Smooth muscle cell (in vitro differentiated cells): ENCODE data around the gene NBPF11. TPM values are rescaled to one million over a fixed set of nuclear protein-coding genes. Genes with fewer than 3 reads are reported as not detected.

Experiments
- DNase-seq: peaks from one replicate; lab custom pipeline; 2025; ENCODE audit not compliant: unreplicated experiment; lab: John Stamatoyannopoulos, UW
- H2AFZ ChIP-seq: fragments of 200-600 bp; sonication (generic); 2 replicates; pipeline ENCODE4 v1.6.0; 2016; ENCODE audit warnings: antibody characterized with exemption, low read depth, mild to moderate bottlenecking
- H3F3A ChIP-seq: fragments of 200-600 bp; sonication (generic); 2 replicates; pipeline ENCODE4 v1.6.0; 2017; ENCODE audit warnings: antibody characterized with exemption, low read depth
- H3K27ac ChIP-seq: fragments of 200-600 bp; sonication (generic); 2 replicates; pipeline ENCODE4 v1.5.1; 2016; ENCODE audit warnings: low read depth, mild to moderate bottlenecking
- H3K27me3 ChIP-seq: fragments of 200-600 bp; sonication (generic); 2 replicates; pipeline ENCODE4 v1.6.1; 2016; ENCODE audit warnings: low read depth, mild to moderate bottlenecking
- H3K36me3 ChIP-seq: fragments of 200-600 bp; sonication (generic); 2 replicates; pipeline ENCODE4 v1.5.1; 2016; ENCODE audit warnings: low read depth
- H3K4me1 ChIP-seq: fragments of 200-600 bp; sonication (generic); 2 replicates; pipeline ENCODE4 v1.5.1; 2016; ENCODE audit warnings: low read depth
- H3K4me2 ChIP-seq: fragments of 200-600 bp; sonication (generic); 2 replicates; pipeline ENCODE4 v1.6.0; 2016; ENCODE audit warnings: mild to moderate bottlenecking
- H3K4me3 ChIP-seq: fragments of 200-600 bp; sonication (generic); 2 replicates; pipeline ENCODE4 v1.5.1; 2016; ENCODE audit warnings: mild to moderate bottlenecking
- H3K79me2 ChIP-seq: fragments of 200-600 bp; sonication (generic); 2 replicates; pipeline ENCODE4 v1.6.0; 2016; ENCODE audit warnings: low read depth, mild to moderate bottlenecking
- H3K9ac ChIP-seq: fragments of 200-600 bp; sonication (generic); 2 replicates; pipeline ENCODE4 v1.6.0; 2016; ENCODE audit warnings: low read depth
- H3K9me3 ChIP-seq: fragments of 200-600 bp; sonication (generic); replicated peaks from 2 replicates; pipeline ENCODE4 v1.5.1; 2016; ENCODE audit warnings: low read depth
- H4K20me1 ChIP-seq: fragments of 200-600 bp; sonication (generic); 2 replicates; pipeline ENCODE4 v1.6.0; 2016; ENCODE audit warnings: low read depth
- WGBS: methylation state at CpG from one replicate; pipeline ENCODE4 v1.1.7; 2016; ENCODE audit warnings: low lambda C conversion rate; 5-methylcytosine and 5-hydroxymethylcytosine counted together
- polyA plus RNA-seq: library from polyadenylated mRNA; unstranded; fragments of >200 nt; fragmentation: Nextera tagmentation; extraction: Ambion mirVana; gene quantifications from 2 replicates; pipeline ENCODE4 v1.2.1, GENCODE V29; 2016
- total RNA-seq: library from RNA; depleted of rRNA; stranded (reverse); fragments of >200 nt; gene quantifications from 2 replicates; pipeline ENCODE4 v1.2.3, GENCODE V29; 2014
- TF ChIP-seq, protein P1 (sequence below): fragments of 200-600 bp; sonication (generic); IDR thresholded peaks from 2 replicates; pipeline ENCODE4 v1.5.1; 2017; ENCODE audit warnings: borderline replicate concordance, mild to moderate bottlenecking, antibody characterized with exemption; ENCODE audit not compliant: insufficient read depth, poor library complexity, severe bottlenecking

Gene NBPF11
- total and polyA plus RNA-seq, 2 experiments from 2014 or later, result 5.3 to 6.7 TPM

DNA sequence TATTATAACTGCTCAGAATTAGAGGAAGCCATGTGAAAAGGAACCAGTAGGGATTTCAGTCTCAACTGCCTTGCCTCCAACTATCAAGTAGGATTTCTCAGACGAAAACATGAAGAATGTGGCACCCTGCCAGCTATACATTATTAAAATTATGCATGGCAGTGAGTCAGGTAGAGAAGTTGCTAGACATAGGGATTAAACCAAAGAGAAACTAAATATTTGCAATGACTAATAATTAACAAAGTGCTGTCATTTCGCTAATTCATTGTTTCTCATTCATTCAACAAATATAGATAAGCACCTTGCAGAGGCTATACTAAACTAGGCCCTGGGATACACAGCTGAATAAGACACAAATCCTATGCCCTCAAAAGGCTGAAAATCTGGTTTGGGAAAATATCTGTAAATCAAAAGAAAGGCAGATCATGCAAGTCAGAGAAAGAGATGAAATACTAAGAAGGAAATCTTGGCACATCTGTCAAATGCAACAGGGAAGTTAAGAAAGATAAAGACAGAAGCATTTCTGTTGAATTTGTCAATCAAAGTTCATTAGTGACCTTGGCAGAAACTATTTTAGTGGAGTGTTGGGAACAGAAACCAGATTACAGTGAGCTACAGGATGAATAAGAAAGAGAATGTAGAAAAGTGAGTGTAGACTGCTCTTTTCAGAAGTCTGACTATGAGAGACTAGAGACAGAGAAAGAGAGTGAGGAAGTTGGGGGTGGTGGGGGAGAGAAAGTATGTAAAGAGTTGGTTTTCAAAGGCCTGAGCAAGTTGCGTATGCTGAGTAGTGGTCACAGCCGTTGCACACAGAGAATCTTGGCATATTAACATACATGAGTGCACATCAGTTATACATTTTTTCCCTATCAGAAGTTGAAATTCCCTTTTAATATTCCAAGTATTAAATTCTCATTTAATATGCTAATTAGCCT is 14.7 kb upstream of the NBPF11 start:
- DNase-seq, result no peak
- no peaks in the 10 kb centered on the region for H3F3A ChIP-seq
- H3K9me3 ChIP-seq, result no peaks in the 10 kb centered on the region
- H3K4me3 ChIP-seq, result no peak overlapping the region
- no peak overlapping the region for H3K27ac ChIP-seq
- H3K27me3 ChIP-seq, result no peaks in the 10 kb centered on the region
- 63% methylated on average over 4 of the region's 4 CpGs for WGBS
- no peaks in the 10 kb centered on the region for H3K79me2 ChIP-seq
- H3K4me1 ChIP-seq, result no peaks in the 10 kb centered on the region
- H3K9ac ChIP-seq, result no peak overlapping the region
- H2AFZ ChIP-seq, result no peak overlapping the region
- no peaks in the 10 kb centered on the region for H3K36me3 ChIP-seq
- H3K4me2 ChIP-seq, result no peak overlapping the region
- no peaks in the 10 kb centered on the region for H4K20me1 ChIP-seq
- TF ChIP-seq, protein P1, sequence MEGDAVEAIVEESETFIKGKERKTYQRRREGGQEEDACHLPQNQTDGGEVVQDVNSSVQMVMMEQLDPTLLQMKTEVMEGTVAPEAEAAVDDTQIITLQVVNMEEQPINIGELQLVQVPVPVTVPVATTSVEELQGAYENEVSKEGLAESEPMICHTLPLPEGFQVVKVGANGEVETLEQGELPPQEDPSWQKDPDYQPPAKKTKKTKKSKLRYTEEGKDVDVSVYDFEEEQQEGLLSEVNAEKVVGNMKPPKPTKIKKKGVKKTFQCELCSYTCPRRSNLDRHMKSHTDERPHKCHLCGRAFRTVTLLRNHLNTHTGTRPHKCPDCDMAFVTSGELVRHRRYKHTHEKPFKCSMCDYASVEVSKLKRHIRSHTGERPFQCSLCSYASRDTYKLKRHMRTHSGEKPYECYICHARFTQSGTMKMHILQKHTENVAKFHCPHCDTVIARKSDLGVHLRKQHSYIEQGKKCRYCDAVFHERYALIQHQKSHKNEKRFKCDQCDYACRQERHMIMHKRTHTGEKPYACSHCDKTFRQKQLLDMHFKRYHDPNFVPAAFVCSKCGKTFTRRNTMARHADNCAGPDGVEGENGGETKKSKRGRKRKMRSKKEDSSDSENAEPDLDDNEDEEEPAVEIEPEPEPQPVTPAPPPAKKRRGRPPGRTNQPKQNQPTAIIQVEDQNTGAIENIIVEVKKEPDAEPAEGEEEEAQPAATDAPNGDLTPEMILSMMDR, result no peak

DNA sequence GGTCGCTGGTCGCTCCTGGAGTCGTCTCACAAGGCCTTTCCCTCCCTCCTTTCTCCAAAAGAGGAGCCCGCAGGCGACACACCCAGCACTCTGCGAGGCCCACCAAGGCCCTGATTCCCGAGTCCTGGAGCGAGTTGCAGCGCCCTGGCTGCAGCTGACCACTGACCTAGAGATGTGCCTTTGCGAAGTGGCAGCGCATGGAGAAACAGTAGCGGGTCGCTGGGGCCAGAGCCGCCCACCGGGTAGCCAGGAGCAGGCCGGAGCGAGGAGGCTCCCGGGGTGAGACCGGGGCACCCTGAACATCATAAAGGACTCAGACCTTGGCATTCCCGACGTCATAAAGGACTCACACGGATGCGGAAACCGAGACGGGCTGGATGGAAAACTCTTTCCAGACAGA is 10.3 kb upstream of the NBPF11 start:
- 98% methylated on average over 25 of the region's 25 CpGs for WGBS
- no peak overlapping the region for H3K27ac ChIP-seq

DNA sequence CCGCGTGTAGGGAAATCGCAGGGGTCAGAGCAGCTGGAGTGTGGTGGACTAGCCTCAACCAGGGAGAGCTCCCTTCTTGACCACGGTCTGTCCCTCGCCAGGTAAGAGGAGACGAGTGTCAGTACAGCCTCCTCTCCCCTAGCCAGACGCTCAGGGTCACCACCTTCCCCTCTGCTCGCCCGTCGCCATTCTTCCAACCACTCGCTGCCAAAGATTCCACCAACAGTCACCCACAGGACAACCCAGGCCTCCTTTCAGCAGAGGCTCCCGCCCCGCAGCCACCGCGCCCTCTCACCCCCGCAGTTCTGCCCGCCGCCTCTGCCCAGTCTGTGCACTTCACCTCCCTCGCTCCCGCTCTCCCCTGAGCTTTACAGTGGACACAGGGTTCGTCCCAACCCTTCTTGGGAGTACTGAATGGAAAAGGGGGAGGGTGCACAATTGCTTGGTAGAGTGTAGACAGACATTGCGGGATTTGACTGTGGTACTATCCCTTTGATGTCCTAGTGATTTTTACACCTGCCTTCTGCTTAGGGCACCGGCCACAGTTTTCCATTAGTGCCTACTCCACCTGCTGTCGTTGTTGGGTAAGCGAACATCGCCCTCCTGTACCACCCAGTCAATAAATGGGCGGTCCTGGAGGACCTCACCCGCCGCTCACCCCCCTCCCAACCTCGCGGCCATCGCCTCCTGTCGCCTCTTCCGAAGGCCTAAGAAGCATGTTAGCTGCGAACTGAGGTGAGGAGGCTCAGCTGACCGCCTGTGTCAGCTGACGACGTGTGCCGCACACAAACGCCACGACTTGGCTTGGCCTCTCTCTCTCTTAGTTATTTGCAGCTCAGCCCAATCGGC is 9.2 kb upstream of the NBPF11 start:
- Histone ChIP-seq H3K4me3 (no peak overlapping the region), H3K27me3 (no peaks in the 10 kb centered on the region), H3K9me3 (no peaks in the 10 kb centered on the region), H3K4me1 (no peaks in the 10 kb centered on the region), H3K27ac (no peak overlapping the region), H2AFZ (no peak overlapping the region), H3K9ac (no peak overlapping the region), H3F3A (no peaks in the 10 kb centered on the region), H4K20me1 (no peaks in the 10 kb centered on the region), H3K79me2 (no peaks in the 10 kb centered on the region), H3K4me2 (no peak overlapping the region), H3K36me3 (no peaks in the 10 kb centered on the region)
- TF ChIP-seq, protein P1, result no peak
- 97% methylated on average over 39 of the region's 42 CpGs for WGBS
- no peak for DNase-seq

More for the DNA sequence above, 10.3 kb upstream of the NBPF11 start:
- H3K4me1 ChIP-seq, result no peaks in the 10 kb centered on the region
- no peak overlapping the region for H3K4me2 ChIP-seq
- H3K9ac ChIP-seq, result no peak overlapping the region
- H3K36me3 ChIP-seq, result no peaks in the 10 kb centered on the region
- TF ChIP-seq, protein P1, result no peak
- no peaks in the 10 kb centered on the region for H3F3A ChIP-seq
- no peaks in the 10 kb centered on the region for H3K27me3 ChIP-seq
- no peaks in the 10 kb centered on the region for H4K20me1 ChIP-seq
- H3K4me3 ChIP-seq, result no peak overlapping the region
- no peaks in the 10 kb centered on the region for H3K79me2 ChIP-seq
- no peak for DNase-seq
- no peaks in the 10 kb centered on the region for H3K9me3 ChIP-seq
- no peak overlapping the region for H2AFZ ChIP-seq
